GM15510 (cell line): Measurements from ENCODE around the gene SCARF1.

ENCODE experiments used
- POLR2A ChIP-seq: IDR thresholded peaks from 3 replicates; pipeline ENCODE4 v1.6.1; 2011; ENCODE audit warnings: borderline replicate concordance; ENCODE audit not compliant: insufficient read length; ENCODE audit errors: extremely low read depth

Gene SCARF1

GRCh38 chr17:1648963-1649843, 3.7 kb upstream of the SCARF1 start:
- no peak for TF ChIP-seq POLR2A

- TF ChIP-seq POLR2A, result no peak
These were observed 2.8 kb upstream of the SCARF1 start for GRCh38 chr17:1648173-1648962.

GRCh38 chr17:1647802-1648171, 2.3 kb upstream of the SCARF1 start:
- no peak for TF ChIP-seq POLR2A

GRCh38 chr17:1646199-1646875, 805 bp upstream of the SCARF1 start:
- TF ChIP-seq POLR2A, result no peak

GRCh38 chr17:1644493-1645206, 882 bp downstream of the SCARF1 start:
- peak; percentile 40 for TF ChIP-seq POLR2A

GRCh38 chr17:1643999-1644492, 1.5 kb downstream of the SCARF1 start:
- TF ChIP-seq POLR2A, result no peak

GRCh38 chr17:1643293-1643998, 2.1 kb downstream of the SCARF1 start:
- peak; percentile 31 for TF ChIP-seq POLR2A

GRCh38 chr17:1641065-1641403, 4.5 kb downstream of the SCARF1 start:
- no peak for TF ChIP-seq POLR2A

GRCh38 chr17:1640329-1641064, 5.0 kb downstream of the SCARF1 start:
- no peak for TF ChIP-seq POLR2A

GRCh38 chr17:1639549-1640180, 5.9 kb downstream of the SCARF1 start:
- TF ChIP-seq POLR2A, result no peak

- no peak for TF ChIP-seq POLR2A
These were observed 6.8 kb downstream of the SCARF1 start for GRCh38 chr17:1638624-1639300.

- no peak for TF ChIP-seq POLR2A
These were observed 7.4 kb downstream of the SCARF1 start for GRCh38 chr17:1638171-1638590.
